ENCODE measurements around the gene IPCEF1.

The IPCEF1 gene

DNA sequence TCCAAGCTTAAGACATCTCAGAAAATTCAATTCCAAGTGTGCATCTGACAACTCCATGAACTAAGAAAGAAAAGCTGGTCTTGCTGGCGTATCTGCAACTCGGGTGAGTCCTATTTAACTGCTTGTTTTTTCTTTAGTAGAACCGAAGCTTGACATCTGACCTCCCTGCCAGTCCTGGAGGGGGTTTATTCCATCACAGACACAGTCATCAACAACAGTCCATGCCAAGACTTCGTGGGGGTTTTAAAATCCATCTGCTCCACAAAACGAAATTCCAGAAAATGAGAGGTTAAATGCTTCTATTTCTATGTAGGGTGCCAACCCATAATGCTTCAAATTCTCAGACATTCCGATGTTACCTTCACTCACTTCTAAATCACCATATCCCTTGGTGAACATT lies 133.9 kb downstream of the IPCEF1 start (continued):
- TF ChIP-seq TSHZ2 (CRISPR knock-in tag; IDR thresholded peaks at IDR 0.05) (no peak), BACH2 (CRISPR knock-in tag; IDR thresholded peaks at IDR 0.05; ENCODE audit: borderline replicate concordance) (no peak), ZC3H10 (CRISPR knock-in tag; IDR thresholded peaks at IDR 0.05) (no peak), ZNF70 (CRISPR knock-in tag; IDR thresholded peaks at IDR 0.05) (no peak), ZFP3 (CRISPR knock-in tag; IDR thresholded peaks at IDR 0.05) (no peak), ARNTL (CRISPR knock-in tag; IDR thresholded peaks at IDR 0.05; ENCODE audit: borderline replicate concordance, low read depth) (no peak)
- TF ChIP-seq, protein P1, sequence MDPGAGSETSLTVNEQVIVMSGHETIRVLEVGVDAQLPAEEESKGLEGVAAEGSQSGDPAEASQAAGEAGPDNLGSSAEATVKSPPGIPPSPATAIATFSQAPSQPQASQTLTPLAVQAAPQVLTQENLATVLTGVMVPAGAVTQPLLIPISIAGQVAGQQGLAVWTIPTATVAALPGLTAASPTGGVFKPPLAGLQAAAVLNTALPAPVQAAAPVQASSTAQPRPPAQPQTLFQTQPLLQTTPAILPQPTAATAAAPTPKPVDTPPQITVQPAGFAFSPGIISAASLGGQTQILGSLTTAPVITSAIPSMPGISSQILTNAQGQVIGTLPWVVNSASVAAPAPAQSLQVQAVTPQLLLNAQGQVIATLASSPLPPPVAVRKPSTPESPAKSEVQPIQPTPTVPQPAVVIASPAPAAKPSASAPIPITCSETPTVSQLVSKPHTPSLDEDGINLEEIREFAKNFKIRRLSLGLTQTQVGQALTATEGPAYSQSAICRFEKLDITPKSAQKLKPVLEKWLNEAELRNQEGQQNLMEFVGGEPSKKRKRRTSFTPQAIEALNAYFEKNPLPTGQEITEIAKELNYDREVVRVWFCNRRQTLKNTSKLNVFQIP (CRISPR knock-in tag; IDR thresholded peaks at IDR 0.05; ENCODE audit: borderline replicate concordance, low read depth) = no peak

- ATAC-seq = no peak
- TF ChIP-seq ZNF8 (CRISPR knock-in tag; IDR thresholded peaks at IDR 0.05) = no peak
- no peak for TF ChIP-seq ZFP30 (CRISPR knock-in tag; IDR thresholded peaks at IDR 0.05)
- no peak for TF ChIP-seq OSR1 (CRISPR knock-in tag; IDR thresholded peaks at IDR 0.05)
- no peak for TF ChIP-seq PATZ1 (CRISPR knock-in tag; IDR thresholded peaks at IDR 0.05; ENCODE audit: borderline replicate concordance)
- TF ChIP-seq TOX (CRISPR knock-in tag; IDR thresholded peaks at IDR 0.05; ENCODE audit: borderline replicate concordance) = no peak
- TF ChIP-seq PPARA (CRISPR knock-in tag; IDR thresholded peaks at IDR 0.05; ENCODE audit: borderline replicate concordance) = no peak
- TF ChIP-seq ZC3H10 (CRISPR knock-in tag; IDR thresholded peaks at IDR 0.05) = no peak
- TF ChIP-seq ZFP3 (CRISPR knock-in tag; IDR thresholded peaks at IDR 0.05) = no peak
- TF ChIP-seq, protein P2, sequence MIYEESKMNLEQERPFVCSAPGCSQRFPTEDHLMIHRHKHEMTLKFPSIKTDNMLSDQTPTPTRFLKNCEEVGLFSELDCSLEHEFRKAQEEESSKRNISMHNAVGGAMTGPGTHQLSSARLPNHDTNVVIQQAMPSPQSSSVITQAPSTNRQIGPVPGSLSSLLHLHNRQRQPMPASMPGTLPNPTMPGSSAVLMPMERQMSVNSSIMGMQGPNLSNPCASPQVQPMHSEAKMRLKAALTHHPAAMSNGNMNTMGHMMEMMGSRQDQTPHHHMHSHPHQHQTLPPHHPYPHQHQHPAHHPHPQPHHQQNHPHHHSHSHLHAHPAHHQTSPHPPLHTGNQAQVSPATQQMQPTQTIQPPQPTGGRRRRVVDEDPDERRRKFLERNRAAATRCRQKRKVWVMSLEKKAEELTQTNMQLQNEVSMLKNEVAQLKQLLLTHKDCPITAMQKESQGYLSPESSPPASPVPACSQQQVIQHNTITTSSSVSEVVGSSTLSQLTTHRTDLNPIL (CRISPR knock-in tag; IDR thresholded peaks at IDR 0.05; ENCODE audit: low read depth) = no peak
- TF ChIP-seq SNAI2 (CRISPR knock-in tag; IDR thresholded peaks at IDR 0.05) = no peak
- TF ChIP-seq TSHZ2 (CRISPR knock-in tag; IDR thresholded peaks at IDR 0.05) = no peak
- no peak for TF ChIP-seq ESRRG (CRISPR knock-in tag; IDR thresholded peaks at IDR 0.05)
- no peak for TF ChIP-seq CSRNP3 (CRISPR knock-in tag; IDR thresholded peaks at IDR 0.05)
- no peak for TF ChIP-seq RARB (CRISPR knock-in tag; IDR thresholded peaks at IDR 0.05)
- no peak for TF ChIP-seq ISL1 (CRISPR knock-in tag; IDR thresholded peaks at IDR 0.05)
- TF ChIP-seq, protein P1 (CRISPR knock-in tag; IDR thresholded peaks at IDR 0.05; ENCODE audit: borderline replicate concordance, low read depth) = no peak
- TF ChIP-seq BACH2 (CRISPR knock-in tag; IDR thresholded peaks at IDR 0.05; ENCODE audit: borderline replicate concordance) = no peak
- no peak for TF ChIP-seq TCF4 (CRISPR knock-in tag; IDR thresholded peaks at IDR 0.05; ENCODE audit: borderline replicate concordance)
- no peak for TF ChIP-seq GLIS3 (CRISPR knock-in tag; IDR thresholded peaks at IDR 0.05)
Measured at GRCh38 chr6:154219250-154219649, 137.4 kb downstream of the IPCEF1 start.
